ENCODE measurements around the gene GNG2. TPM values are rescaled to one million over a fixed set of nuclear protein-coding genes. Genes with fewer than 3 reads are reported as not detected.

The GNG2 gene
- total and polyA plus RNA-seq, 7 donors = 1.4 to 8.2 (median 2.1) TPM

DNA sequence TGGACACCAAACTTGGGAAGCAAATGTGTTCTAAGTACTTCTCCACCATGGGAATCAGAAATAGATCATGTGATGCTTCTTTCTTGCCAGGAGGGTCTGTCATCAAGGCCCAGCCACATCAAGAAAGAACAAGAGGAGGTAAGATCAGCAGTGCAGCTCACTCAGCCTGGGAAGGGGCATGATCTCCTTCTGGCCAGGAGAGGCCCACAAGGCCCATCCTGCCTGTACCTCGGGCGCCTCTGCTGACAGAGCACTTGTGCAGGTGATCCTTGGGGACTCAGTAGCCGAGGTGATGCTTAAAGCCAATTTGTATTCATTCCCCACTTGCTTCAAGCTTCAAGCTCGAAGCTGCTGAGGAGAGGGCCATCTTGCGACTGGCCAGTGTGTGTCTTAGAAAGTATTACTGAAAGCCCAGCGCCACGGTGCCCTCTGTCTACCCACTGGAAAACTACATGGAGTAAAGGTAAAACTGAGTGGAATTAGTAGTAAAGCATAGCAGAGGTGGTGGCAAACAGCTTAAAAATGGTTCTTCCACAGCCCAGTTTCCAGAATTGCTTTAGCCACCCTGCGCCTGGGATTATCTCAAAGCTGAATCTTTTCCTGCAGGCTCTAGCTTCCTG is 155.1 kb downstream of the GNG2 start:
- 64 to 66% (median 65%) methylated on average over 8 of the region's 8 CpGs for WGBS, 3 donors

DNA sequence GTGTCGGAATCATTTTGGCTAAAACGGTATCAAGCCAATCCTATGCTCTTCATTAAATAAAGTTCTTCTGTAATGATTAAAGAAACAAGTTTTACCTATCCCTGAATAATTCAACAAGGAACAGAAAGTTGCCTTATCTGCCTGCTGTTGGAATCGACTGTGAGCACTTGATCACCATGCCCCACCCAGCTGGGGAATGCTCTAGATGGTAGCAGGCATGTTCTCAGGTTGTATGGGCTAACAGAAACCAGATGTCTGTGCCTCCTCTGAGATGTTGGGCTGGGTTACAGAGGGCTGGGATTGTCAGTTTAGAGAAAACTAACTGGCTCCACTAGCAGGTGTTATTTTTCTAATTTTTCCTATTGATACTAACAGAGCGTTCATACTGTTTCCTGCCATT is 157.8 kb downstream of the GNG2 start:
- DNase-seq = no peak
- Histone ChIP-seq H3K36me3 (ENCODE audit: insufficient read depth in 1 of 2, low read depth in 1 of 2) (peaks cover 0 to 7% of the 10 kb centered on the region in 2 donors), H3K27ac (no peak overlapping the region), H3K9me3 (no peaks in the 10 kb centered on the region), H3K27me3 (ENCODE audit: insufficient read depth in 3 of 3, low read length in 2 of 3) (no peaks in the 10 kb centered on the region), H3K4me3 (no peak overlapping the region), H3K4me1 (peaks cover 3% of the 10 kb centered on the region)
- ATAC-seq = no peak
- TF ChIP-seq, protein P1, sequence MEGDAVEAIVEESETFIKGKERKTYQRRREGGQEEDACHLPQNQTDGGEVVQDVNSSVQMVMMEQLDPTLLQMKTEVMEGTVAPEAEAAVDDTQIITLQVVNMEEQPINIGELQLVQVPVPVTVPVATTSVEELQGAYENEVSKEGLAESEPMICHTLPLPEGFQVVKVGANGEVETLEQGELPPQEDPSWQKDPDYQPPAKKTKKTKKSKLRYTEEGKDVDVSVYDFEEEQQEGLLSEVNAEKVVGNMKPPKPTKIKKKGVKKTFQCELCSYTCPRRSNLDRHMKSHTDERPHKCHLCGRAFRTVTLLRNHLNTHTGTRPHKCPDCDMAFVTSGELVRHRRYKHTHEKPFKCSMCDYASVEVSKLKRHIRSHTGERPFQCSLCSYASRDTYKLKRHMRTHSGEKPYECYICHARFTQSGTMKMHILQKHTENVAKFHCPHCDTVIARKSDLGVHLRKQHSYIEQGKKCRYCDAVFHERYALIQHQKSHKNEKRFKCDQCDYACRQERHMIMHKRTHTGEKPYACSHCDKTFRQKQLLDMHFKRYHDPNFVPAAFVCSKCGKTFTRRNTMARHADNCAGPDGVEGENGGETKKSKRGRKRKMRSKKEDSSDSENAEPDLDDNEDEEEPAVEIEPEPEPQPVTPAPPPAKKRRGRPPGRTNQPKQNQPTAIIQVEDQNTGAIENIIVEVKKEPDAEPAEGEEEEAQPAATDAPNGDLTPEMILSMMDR (IDR thresholded peaks at IDR 0.05) = no peak
- 77 to 80% (median 79%) methylated on average over 4 of the region's 4 CpGs for WGBS, 3 donors
- intact Hi-C loops (cut with DNase I) = no loop called here

More for the DNA sequence above, 155.1 kb downstream of the GNG2 start:
- intact Hi-C loops (cut with DNase I) = no loop called here
- no peak for DNase-seq
- H3K27ac ChIP-seq = no peak overlapping the region
- H3K27me3 ChIP-seq (ENCODE audit: insufficient read depth in 3 of 3, low read length in 2 of 3) = no peaks in the 10 kb centered on the region
- peaks cover 3% of the 10 kb centered on the region for H3K4me1 ChIP-seq
- no peaks in the 10 kb centered on the region for H3K9me3 ChIP-seq
- no peak overlapping the region for H3K4me3 ChIP-seq
- TF ChIP-seq, protein P1 (IDR thresholded peaks at IDR 0.05) = no peak
- peaks cover 9 to 20% of the 10 kb centered on the region in 2 donors for H3K36me3 ChIP-seq (ENCODE audit: insufficient read depth in 1 of 2, low read depth in 1 of 2)
- peak in 1 of 4 donors; percentile 26 for ATAC-seq

DNA sequence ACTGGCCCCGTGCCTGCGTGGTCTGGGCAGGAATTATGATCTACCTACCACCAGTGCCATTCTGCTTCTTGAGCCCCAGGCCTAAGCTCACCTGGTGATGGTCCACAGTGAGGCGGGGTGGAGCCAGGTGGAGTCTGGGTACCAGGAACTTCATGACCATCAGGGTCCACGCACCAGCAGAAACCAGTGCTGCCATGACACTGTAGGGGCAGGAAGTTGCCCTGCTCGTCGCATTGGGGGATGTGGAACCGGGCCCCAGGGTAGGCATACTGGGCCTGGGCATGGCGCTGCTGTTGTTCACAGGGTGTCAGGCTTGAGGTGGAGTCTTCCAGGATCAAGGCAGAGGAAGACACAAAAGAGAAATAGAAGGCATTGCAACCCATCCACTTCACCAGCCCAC is 158.6 kb downstream of the GNG2 start:
- 92 to 95% (median 95%) methylated on average over 8 of the region's 8 CpGs for WGBS, 3 donors
- Histone ChIP-seq H3K36me3 (ENCODE audit: insufficient read depth in 1 of 2, low read depth in 1 of 2) (peaks cover 0 to 7% of the 10 kb centered on the region in 2 donors), H3K4me1 (no peaks in the 10 kb centered on the region), H3K4me3 (no peak overlapping the region), H3K9me3 (no peaks in the 10 kb centered on the region), H3K27me3 (ENCODE audit: insufficient read depth in 3 of 3, low read length in 2 of 3) (no peaks in the 10 kb centered on the region), H3K27ac (no peak overlapping the region)
- ATAC-seq (no peak), DNase-seq (no peak)
- intact Hi-C loops (cut with DNase I) = no loop called here
- TF ChIP-seq, protein P1 (IDR thresholded peaks at IDR 0.05) = no peak

Other genes starting within 250 kb of the GNG2 start
- gene FRMD6, start 208.7 kb upstream of the GNG2 start, total RNA-seq = 1 to 10 TPM; 5.0 to 9.8 (median 5.9) TPM
- 1 to 10 TPM; 2.5 to 3.2 (median 2.6) TPM for gene FRMD6, start 208.7 kb upstream of the GNG2 start, polyA plus RNA-seq
- gene RTRAF, start 128.9 kb downstream of the GNG2 start, total RNA-seq = 100 to 1,000 TPM; 153 to 174 (median 166) TPM
- gene RTRAF, start 128.9 kb downstream of the GNG2 start, polyA plus RNA-seq = 100 to 1,000 TPM; 110 to 151 (median 135) TPM
- 10 to 100 TPM in 2 of 4 donors, 1 to 10 TPM in 2; 4.1 to 12.9 (median 8.8) TPM for gene NID2, start 208.4 kb downstream of the GNG2 start, total RNA-seq
- 1 to 10 TPM; 2.2 to 3.8 (median 3.5) TPM for gene NID2, start 208.4 kb downstream of the GNG2 start, polyA plus RNA-seq

All from psoas muscle (tissue), 8 donors.